NCI-H1105 (cell line): ENCODE data around the gene CLRN3.

ENCODE experiments used
- DNase-seq: peaks from one replicate; lab custom pipeline; 2025; lab: John Stamatoyannopoulos, UW

The CLRN3 gene

DNA sequence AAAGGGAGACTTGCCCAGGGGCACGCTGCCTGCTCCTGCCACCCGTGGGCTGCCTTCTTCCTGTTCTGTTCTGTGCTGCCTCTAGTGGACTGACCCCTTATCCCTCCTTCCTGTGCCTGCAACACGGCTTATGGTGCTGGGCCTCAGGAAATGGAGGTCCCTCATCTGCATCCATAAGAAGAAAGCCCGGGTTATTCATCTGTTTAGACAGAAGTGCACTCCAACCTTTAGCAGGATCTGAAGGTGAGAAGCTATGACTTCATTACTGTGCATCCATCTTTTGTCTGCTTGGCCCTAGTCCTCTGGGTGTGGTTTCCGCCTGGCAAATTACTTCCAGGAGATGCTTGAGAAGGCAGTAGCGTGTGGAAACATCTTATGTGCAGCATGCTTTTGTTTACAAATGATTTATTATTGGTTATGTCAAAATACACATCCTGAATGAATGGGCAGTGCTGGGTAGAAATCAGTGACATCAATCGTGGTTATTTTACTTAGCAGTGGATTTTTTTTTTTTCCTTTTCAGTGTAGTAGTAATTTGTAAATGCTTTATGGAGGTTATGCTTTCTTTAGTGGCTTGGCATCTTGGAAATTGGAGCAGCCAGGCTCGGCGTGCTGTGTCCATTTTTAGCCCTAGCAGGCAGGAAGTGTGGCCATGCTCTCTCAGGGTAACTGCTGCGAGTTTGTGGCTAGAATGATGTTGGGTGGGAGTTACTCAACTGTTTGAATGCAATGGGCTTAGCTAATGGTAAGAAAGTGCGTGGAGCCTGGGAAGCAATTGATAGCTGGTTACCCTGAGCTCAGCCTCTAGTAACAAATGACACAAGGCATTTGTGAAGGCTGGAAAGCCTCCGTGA, 26.9 kb upstream of the CLRN3 start:
- DNase-seq: no peak

DNA sequence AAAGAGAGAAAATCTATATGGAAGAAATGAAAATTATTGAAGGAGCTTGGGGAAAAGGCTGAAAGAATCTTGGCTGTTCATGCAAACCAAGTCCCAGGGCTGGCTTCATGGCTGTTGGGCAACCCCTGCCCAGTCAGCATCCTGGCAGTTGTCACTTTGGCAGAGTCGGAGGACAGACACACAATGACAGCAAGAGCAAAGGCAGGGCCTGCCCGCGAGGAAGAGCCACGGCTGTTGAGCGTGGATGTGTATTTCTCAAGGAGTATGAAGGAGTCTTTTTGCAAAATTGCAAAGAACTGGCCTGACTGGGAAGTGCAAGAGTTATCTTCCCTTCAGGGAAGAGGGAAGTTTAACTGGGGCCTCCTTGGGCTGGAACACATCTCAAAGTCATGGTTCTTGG, 25.8 kb upstream of the CLRN3 start:
- DNase-seq: no peak

DNA sequence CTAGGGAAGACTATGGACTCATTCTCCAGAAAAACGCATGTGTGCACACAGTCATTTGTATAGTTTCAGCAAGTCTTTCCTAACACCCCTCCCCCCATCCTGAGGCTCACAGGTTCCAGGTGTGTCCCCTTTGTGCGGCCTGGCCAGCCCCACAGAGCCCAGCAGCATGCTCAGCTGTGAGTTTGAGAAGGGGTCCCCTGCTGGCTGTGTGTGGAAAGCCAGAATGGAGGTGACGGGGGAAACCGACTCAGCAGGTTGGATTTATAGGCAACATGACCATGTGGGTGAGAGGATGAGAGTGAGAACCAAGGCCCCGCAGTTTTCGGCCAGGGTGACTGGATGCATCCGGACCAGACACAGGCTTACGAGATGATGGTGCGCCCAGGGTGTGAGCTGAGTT, 24.1 kb upstream of the CLRN3 start:
- no peak for DNase-seq

DNA sequence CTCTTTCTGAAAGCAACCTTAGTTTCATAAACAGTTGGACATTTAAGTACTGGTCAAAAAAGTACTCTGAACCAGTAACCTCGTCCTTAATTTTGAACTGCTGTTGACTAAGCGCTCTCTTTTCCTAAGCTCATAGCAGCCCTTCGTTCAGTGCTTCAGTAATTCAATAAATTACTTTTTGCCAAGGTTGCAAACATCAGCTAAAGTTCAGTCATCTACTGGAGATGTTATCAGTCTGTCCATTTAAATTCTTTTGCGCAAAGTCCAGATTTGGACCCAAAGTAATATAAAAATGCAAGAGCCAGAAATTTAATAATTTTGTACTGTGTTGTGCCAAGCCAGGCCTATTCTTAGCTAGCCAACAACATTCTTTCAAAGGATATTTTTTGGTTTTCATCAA, 22.6 kb upstream of the CLRN3 start:
- no peak for DNase-seq

DNA sequence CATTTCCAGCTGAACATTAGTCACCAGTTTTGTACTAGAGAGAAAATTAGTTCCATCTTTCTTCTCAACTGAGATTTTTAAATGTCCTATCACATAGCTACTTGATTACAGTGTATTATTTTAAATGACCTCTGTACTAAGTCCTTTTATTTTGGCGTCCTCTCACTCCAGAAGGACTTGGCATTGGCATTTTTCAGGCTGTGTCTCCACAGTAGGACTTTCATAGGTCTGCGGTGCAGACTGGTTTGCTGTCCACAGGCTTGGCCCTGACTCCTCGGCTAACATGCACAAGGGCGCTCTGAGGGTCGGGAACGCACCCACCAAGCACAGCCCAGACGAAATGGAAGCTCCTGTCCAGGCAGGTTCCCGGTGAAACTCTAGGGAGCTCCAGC, 20.6 kb upstream of the CLRN3 start:
- DNase-seq: no peak

DNA sequence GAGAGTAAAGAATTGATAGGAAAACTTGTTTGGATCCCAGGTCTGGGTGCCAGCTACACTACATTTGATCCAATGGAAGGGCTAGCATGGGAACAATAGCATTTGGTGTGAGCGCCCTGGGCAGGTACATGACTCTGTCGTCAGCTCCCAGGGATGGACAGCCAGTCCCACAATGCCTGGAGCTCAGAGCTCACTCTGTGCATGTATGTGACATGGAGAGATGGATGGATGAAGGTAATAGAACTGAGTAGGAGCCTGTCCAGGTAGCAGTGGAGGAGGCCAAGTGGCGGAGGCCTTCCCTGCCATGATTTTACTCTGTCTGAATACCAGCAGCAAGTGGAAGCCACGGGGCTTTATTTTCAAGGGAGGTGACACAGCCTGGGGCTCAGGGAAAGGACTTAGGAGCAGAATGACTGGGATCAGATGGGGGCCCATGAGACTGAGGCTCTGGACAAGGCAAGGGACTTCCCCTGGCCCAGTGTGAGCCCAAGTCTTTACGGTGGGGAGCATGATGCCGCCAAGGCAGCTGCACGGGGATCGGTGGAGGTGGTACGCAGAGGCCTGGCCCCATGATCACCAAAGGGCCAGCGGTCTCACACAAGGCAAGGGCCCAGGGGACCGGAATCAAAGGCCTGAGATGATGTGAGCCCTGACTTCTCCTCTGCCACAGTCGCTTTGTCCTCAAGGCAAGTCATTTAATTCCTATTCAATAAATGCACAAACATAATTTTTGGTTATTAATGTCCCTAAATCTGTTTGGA, 20.0 kb upstream of the CLRN3 start:
- DNase-seq: no peak

DNA sequence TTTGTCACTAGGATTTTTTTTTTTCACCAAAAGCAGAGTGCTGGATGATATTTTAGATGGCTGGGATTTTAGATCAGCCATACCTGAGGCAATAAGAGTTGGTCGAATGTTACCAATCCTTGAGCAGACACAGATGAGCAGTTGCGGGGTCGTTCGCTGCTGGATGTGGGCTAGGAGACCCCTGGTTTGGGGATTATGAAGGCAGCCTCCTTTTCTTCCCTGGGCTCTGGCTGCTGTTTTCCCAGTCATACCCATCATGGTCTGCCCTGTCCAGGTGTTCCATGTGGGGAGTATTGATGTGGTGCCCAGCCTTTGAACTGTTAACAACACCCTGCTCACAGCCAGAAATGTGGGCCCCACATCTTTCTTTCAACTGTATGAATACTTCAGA, 19.1 kb upstream of the CLRN3 start:
- no peak for DNase-seq

DNA sequence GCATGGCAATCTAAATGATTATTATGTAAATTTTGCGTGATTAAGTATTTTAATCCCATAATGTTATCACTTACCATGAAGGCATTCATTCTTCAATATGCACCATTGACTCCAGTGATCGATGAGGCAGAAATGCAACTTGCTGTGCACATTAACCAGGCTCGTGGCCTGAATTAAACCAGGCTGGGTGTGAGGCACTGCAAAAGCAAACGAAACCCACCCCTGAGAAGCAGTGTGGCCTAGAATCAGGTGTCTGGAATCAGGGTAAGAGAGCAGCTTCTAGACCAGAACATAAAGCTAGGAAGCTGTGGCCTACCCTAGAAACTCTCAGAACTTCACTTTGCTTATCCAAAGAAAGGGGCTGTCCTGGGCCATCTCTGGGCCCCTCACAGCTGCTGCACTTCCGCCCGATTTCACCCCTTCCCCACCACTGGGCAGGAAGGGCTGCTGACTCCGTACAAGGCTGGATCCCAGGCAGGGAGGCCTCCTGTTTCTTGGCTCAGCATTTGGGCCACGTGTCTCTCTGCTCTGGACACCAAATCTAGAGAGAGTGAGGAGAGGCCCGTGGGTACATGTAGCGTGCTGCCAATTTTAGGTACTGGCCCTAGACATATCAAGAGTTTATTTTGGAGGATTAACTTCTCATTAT, 18.6 kb upstream of the CLRN3 start:
- no peak for DNase-seq

DNA sequence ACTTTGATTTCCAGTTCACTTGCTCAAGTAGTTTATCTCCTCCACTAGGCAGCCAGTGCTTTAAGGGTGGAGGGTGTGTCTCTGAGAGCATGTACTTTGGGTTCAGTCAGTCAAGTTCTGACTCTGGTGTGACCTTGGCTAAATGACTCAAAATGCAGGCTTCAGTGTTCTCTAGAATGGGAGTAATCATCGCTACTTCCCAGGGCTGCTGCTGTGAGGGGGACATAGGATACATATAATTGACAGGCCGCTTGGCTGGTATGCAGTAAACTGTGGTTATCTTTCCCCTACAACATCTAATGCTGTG, 17.7 kb upstream of the CLRN3 start:
- no peak for DNase-seq

DNA sequence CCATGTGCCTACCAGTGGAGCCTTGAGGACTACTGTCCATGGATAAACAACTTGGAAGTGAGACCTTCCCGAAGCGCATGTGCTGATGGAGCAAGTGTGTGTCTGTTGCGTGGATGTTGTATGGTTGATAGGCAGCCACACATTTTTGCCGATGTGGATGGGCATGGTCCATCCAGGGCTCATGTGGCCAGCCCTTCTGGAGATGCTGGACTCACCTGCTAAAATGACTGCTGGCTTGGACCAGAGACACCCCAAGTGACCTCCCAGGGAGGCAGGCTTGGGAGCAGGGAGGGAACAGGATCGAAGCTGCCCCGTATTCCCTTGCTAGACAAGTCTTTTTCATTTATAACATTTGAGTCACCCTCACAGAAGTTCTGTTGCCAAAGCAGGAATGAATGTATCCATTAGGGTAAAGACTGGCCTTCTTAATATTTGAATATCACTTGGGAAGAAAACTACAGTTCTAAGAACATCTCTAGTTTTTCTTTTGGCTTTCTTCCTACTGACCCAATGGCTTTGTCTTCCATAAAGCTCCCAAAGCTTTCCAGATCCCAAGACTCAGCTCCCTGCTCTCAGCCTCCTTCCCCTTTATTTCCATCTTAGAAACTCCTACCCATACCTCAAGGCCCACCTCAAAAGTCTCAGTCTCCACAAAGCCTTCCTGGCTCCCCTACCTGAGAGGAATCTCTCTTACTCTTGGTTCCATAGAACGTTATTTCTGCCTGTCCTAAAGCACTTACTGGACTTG, 17.1 kb upstream of the CLRN3 start:
- DNase-seq: no peak

DNA sequence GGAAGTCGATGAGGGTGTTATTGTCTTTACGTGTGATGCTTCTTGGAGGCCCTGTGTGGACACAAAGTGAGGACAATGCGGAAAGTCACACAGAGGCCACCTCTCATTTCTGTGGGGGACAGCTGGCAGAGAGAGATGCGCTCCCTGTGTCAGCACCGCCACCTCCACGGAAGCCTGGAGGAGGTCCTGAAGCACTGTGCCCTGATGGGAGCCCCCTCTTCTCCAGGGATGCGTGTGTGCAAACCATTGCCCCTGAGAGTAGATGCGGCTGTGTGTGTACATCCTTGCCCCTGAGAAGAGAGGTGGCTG, 16.2 kb upstream of the CLRN3 start:
- no peak for DNase-seq

DNA sequence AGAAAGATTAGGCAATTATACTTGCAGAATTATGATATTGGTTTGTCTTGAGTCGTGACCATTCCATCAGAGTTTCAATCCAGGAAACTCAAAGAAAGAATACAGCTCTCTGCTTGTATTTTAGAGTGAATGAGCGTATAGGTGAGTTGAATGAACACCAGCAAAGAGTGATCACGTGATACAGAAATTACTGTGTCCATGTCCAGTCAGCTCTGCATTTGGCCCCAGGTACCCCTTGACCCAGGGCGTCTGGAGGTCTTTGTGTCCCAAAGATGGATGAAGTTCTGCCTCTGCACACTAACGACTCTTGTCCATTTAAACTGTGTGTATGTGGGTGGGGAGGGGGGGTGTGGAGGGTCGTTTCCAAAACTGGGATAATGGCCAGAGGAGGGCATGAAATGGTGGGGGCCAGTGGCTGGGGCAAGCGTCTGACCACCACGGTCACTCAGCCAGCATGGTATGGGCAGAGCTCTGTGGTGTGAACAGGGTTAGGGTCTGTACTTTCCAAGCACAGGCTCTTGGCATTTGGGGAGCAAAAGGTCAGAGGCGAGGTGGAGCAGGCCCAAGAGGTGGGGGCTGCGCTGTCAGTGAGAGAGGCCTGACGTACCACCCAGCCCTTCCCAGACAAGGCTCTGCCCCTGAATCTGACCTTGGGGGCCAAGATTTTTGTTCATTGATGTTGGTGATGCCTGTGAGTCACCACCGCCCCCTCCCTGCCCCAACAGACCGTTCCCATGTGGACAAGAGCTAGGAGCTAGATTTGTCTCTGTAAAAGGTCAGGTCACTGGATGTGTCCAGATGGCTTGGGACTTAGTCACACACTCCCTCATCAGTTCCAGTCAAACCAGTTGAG, 15.6 kb upstream of the CLRN3 start:
- DNase-seq: no peak

DNA sequence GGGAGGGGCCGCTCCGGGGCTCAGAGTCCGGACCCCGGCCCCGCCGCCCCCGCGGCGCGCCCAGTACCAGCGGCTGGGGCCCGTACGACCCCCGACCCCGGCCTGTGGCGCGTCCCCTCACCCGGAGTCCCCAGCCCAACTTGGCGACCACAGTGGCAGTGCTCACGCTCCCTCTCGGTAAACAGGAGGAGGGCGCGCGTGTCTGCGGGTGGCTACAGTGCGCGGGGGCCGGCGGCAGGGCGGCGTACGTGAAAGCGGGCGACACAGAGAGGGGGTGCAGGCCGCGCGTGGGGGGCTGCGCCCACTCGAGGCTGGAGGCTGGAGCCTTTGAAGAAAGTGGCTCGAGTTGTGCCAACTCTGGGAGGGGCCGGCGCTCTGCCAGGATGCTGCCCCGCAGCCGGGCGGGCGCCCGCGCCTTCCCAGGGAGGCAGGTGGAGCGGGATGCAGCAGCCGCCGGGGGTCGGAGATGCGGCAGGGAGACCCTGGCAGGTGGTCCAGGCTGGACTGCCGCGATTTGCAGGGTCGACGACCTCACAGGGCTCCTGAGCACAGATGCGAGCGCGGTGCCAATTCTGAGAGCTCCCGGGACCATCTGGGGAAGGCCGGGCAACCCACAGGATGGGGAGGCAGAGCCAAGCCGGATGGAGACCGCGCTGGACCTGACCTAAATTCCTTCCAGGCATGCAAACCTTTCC, 14.8 kb upstream of the CLRN3 start:
- no peak for DNase-seq

DNA sequence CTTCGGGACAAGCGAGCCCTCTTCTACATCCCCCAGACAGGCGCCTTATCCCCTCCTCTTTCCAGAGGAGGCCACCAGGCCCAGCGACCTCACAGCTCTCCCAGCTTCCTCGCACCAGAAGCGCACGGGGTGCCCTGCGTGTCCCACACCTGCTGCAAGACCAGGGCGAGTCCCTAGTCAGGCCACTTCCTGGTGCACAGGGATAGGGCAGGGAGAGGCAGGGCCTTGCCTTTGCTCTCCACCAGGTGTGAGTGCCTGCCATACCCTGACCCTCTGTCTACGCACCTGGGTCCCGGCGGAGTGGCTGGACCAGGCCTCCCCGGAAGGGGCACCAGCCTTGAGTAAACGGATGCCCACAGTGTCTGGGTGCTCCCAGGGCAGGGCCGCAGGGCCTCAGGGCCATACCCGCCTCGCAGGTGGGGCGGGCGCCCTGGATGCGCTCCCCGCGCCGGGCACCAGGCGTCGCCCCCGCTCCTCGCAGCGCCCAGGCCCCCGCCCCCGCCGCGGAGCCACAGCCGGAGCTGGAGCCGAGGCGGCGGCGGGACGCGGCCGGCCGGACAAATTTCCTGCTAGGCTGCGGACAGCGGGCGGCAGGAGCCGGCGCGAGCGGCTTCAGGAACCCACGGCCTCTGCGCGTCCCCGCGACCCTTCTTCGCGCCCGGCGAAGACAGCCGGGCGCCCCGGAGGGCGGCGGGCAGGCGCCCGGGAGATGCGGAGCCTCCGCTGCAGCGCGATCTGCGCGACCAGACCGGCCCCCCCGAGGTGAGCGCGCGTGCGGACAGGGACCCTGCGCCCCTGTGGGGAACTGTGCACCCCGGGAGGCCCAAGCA, 14.0 kb upstream of the CLRN3 start, which contains the start of gene PTPRE:
TSS of gene PTPRE (plus strand) at position 556 of the 830 bp plus-strand sequence. CDS start 133,779 bp downstream, outside the sequence.
- peak; percentile 45 for DNase-seq

DNA sequence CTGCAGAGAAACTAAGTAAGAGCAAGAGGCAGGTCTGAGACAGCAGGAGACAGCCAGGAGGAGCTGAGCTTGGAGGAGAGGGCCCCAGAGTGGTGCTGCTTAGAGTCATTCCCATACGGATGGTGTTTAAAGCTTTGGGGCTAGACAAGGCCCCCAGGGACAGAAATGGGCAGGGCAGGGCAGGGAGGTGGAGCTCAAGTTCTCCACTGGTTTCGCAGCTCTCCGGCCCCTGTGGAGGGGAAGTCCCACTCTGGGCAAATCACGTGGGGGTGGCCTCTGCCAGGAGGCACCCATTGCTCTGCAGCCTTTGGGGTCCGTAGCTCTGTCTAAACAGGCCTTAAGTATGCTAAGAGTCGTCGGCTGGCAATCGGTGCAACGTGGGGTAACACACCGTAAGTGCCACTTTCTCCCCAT, 13.1 kb upstream of the CLRN3 start:
- DNase-seq: no peak

DNA sequence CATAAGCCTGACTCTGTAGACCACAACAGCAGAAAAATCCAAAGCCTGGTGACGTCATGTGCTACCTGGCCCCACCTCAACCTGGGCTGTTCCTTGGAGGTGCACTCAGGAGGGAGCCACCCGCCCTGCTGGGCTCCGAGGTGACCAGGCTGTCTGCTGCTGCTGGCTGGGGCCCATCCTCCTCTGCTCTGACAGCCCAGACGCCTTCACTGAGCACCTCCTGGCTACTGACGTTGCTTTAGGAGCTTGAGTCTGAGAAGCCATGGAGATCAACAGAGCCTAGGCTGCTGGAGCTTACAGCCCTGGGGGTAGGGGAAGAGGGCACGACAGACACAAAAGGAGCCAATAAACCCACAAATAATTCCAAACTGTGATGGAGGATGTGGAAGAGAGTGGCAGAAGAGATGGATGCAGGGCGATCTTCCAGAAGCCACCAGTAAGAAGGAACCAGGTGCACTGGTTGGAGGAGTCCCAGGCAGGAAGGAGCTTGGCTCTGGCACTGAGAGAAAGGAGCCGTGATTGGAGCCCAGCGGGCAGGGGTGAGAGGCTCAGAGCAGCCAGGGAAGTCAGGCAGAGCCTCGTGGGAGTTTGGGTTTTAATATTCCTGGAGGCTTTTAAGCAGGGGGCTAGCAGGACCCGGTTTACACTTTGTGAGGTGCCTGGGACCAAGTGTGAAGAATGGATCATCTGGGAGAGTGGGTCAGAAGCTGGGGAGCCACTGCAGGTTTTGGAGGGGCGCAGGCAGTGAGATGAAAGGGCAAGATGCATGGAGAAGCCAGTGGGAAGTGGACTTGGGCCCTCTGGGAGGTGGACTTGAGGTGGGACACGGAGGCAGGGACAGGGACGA, 12.5 kb upstream of the CLRN3 start:
- DNase-seq: no peak

DNA sequence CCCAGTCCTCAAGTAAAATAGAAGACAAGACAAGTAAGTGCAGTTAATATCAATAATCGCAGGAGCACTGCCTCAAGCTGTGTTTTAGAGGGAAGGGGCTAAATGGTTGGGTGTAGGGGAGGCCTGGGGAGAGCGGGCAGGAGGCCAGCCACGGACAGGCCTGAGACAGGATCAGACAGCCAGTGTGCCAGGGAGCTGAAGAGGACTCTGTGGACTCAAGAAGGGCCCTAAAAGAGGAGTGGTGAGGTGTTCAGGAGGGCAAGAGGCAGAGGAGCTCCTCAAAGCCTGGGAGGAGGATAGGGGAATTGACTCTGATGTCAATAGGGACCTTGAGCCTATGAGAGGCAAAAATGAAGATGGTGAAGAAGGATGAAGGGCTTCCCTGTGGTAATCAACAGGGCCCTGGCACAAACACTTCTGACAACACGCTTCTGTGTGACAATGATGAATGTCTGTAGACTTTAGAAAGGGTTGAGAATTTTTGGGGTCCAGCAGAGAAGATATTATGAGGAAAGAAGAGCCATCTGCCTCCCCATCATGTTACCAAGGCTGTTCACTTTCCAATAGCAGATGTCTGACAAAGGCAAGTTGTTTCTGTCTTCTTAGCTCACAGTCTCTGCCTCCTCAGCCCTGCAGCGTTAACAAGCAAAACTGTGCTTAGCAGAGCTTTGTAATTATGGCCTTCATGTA, 11.7 kb upstream of the CLRN3 start:
- no peak for DNase-seq

DNA sequence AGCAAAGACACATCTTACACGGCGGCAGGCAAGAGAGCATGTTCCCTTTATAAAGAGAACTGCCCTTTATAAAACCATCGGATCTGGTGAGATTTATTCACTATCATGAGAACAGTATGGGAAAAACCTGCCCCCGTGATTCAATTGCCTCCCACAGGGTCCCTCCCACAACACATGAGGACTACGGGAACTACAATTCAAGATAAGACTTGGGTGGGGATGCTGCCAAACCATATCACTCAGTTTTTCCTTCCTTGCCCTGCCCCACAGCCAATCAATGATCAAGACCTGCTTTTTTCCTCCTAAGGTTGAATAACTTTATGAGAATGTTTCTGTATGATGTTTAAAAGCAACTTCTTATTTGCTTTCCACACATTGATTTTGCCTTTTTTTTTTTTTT, 11.0 kb upstream of the CLRN3 start:
- no peak for DNase-seq
